Fibroblast of skin of back (primary cell): ENCODE measurements around the gene PTPN2.
A peak's percentile ranks its signal among the peaks of the same experiment; 100 is the strongest.
"Not testable (repeated sequence)": the region's sequence is repeated elsewhere in the genome, so short reads cannot be mapped to it uniquely, and the experiment has no call there.

Experiments used
- DNase-seq: peaks from one replicate; pipeline ENCODE4 v3.0.0-alpha.2; 2013

Gene PTPN2

DNA sequence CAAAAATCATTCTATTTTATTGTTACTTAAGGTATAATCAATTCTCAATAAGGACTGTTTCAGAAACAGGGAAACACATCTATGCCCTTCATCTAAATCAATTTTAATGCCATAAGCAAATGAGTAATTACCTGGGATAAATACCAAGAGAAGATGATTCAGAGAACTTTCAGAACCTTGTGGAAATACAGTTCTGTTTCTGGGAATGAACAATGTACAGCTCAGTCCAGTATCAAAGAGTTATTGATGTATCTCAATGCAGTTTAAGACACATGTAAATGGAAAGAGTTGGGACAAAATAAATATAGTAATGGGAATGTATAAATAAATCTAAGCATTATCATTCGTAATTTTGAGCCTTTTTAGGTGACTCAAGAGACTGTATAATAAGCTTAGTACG is 60.1 kb downstream of the PTPN2 start:
- no peak for DNase-seq

DNA sequence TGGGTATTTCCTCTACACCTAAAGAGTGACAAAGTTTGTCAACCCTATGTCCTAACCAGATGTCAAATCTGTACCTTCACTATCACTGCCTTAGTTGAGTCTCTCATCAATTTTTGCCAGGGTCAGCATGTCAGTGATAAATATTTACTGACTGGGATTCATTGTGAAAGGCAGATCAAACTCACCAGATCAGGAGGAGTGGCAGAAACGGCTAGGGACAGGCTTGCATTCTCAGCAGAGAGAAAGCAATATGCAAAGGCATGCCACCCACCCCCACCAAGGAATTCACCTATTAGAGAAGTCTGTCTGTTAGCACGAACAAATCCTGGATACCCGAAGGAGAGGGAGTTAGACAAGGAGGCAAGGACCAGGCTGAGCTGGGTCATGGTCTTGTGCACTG is 62.6 kb downstream of the PTPN2 start:
- no peak for DNase-seq

DNA sequence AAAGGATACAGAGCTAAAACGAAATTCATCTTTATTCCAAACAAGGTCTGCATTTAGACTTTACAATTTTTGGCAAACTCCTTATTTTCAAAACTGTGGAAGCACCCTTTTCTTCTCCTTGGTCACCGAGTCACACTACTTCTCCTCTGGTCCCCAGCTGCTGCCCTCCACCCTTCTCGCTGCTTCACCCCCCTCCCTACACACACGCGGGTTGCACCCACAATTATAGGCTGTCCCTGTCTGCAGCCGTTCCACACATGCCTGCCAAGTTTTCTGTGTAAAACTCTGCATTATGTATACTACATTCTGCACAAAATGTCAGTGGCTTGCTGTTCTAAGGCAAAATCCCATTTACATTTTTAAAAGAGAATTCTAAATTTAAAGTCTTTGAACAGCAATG is 63.5 kb downstream of the PTPN2 start:
- DNase-seq = no peak

DNA sequence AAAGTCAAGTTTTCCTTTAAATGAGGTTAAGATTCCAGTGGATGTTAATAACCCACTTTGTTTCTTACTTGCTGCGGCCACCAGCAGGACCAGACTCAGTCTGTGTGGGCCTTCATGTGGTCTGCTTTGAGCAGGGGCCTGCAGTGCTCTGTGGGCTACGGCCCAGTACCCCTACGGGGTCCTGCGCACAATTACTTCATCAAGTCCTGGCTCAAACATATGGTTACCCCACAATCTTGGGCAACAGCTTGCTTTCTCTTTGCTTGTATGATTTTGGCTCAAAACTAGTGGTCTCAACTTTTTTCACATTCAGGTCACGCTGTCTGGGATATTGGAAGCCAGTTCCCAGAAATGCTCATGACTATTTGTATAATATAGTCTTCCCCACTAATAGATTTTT is 64.2 kb downstream of the PTPN2 start:
- DNase-seq = no peak

DNA sequence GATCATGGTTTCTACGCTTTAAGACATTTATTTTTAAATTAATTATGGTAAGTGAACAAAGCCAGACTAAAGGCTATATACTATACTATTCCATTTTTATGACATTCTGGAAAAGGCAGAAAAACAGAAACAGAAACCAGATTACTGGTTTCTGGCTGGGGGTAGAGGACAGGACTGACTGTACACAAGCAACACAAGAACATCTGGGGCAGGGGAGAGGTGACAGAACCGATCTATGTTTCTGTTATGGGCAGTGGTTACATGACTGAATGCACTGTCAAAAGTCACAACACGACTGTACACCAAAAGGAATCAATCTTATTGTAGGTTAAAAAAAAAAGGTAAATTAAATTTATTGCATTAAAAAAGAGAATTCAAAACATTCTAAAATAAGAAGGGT is 64.7 kb downstream of the PTPN2 start:
- no peak for DNase-seq

DNA sequence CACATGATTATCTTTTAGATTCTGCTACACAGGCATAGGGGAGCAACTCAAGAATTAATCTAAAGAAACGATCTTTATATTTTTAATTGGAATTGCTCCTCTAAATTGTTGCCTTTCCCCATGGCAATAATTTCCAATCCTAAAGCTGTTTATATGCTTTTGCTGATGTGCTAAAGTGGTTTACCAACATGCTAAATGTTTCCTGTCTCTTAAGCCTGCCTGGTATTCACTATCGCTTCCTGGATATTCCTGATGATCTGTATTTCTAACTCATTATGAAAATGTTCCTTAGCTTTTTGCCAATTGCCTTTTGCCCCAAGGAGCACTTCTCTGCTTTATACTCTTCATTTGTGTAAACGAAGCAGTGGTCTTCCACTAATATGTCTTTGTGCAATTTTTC is 65.8 kb downstream of the PTPN2 start:
- no peak for DNase-seq

DNA sequence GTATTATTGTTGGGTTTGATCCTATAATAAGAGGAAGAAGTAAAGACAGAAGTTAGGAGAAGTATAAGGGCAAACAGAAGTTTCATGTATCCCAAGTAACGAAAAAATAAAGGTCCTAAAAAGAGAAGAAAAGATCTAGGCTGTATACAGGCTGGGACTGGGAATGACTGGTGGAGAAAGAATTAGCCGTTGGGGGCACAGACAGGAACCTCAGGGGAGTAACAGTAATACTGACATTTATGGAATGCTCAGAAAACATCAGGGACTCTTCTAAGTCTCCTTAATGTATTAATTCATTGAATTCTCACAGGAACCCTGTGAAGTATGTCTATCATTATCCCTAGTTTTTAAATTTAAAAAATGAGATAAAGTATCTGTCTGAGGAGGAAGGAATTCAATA is 67.6 kb downstream of the PTPN2 start:
- DNase-seq = peak; percentile 61

- DNase-seq = no peak
These were observed 72.7 kb downstream of the PTPN2 start for GRCh38 chr18:12811191-12811950.

DNA sequence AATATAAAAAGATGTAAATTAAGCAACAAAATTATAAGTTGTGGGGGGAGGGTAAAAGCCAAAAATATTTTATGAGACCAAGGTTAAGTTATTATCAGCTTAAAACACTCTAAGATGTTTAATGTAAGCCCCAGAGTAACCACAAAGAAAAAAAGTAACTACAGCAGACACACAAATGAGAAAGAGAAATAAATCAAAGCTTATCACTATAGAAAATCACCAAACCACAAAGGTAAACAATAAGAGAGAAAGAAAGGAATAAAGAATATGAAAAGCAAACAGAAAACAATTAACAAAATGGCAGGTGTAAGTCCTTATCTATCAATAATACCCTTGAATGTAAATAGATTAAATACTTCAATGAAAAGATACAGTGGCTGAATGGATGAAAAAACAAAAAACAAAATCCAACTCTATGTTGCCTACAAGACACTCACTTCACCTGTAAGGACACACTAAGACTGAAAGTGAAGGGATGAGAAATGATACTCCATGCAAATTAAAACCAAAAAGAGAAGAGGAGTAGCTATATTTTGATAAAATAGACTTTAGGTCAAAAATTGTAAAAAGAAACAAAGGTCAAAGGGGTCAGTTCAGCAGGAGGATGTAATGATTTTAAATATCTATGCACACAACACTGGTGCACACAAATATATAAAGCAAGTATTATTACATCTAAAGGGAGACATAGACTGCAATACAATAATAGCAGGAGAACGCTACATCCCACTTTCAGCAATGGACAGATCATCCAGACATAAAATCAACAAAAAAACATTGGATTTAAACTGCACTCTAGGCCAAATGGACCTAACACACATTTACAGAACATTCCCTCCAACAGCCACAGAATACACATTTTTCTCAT is 80.7 kb downstream of the PTPN2 start:
- DNase-seq = no peak

DNA sequence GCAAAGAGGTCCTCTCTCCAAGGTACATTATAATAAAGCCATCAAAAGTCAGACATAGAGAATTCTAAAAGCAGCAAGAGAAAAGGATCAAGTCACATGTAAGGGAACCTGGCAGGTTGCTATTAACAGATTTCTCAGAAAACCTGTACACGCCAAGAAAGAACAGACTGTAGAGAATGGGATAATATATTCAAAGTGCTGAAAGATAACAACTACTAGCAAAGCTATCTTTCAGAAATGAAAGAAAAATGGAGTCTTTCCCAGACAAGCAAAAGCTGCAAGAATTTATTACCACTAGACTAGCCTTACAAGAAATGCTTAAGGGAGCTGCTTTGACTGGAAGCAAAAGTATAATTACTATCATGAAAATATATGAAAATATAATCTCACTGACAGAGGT is 81.5 kb downstream of the PTPN2 start:
- no peak for DNase-seq

DNA sequence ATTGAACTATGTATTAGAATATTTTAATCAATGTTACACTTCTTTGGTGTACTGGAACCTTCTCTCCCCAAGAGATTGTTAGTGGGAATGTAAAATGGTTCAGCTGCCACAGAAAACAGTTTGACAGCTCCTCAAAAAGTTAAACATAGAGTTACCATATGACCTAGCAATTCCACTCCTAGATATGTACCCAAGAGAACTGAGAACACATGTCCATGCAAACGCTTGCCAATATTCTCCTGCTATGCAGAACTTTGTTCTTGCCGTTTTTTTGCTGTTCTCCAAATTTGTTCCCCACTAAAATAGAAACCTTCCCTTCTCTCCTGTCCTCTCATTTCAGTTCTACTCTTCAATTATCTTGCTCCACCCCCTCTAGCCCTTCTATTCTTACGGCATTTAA is 87.6 kb downstream of the PTPN2 start:
- DNase-seq = no peak

DNA sequence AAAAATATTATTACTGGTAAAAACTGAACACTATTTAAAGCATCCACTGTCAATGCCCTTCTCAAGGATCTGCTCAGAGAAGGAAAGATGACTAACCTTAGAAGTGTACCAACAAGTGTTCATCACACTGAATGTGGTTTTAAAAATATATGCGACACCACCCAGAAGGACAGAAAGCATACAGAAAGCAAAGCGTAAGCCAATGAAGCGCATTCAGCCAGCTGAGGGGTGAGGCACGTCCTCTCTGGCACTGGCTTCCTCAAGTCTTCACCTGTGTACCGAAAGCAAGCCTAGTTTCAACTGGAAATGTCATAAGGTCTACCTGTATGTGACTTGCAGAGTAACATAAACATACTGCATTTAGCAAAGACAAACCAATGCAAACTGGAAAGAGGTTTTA is 92.4 kb downstream of the PTPN2 start:
- DNase-seq = no peak

- DNase-seq = no peak
These were observed 97.4 kb downstream of the PTPN2 start for GRCh38 chr18:12786669-12787068.

DNA sequence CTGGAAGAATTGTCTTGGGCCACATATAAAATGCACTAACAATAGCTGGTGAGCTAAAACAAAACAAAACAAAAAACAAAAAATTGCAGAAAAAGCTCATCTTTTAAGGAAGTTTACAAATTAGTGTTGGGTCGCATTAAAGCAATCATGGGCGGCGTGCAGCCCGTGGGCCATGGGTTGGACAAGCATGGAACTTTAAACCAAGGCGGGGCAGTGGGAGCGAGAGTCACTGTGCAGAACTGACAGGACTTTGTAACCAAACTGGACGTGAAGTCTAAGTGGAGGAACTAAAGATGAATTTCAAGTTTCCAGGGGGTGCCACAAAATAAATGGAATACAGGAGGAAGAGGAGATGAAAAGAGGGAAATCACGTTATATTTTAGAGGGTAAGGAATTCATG is 100.5 kb downstream of the PTPN2 start:
- no peak for DNase-seq

DNA sequence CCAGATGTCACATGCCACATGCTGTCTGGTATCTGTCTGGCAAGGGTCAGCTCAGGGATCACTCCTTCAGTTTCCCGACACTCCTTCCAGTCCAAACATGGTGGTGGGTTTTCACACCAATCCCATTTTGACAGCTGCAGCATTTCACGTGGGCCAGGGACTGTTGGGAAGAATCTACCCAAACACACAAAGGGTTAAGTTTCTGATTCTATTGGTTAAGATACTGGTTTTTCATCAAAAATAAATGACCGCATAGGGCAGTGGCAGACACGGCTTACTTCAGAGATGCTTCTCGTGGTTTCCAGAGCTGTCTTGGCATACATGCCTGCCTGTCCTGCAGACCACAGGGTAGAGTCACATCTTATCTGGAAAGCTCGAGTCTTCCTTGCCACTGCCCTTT is 101.5 kb downstream of the PTPN2 start:
- no peak for DNase-seq

DNA sequence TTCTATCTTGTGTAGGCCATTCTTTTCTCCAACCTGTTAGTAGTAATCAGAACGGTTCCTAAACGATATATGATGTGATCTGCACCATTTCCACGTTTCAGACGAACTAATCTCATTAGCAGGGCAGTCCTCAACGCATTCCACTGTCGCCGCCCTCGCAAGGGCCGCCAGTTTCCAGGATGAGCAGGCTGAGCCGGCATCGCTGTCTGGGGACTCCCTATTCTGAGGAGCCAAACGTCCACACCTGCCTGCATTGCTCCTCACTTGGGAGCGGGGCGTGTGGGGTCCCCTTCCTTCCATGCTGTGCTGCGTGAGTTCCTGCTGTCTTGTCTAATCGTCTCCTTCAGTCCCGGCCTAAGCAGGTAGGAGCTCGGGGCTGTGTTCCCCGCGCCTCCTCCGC is 104.6 kb downstream of the PTPN2 start:
- no peak for DNase-seq

GRCh38 chr18:12779043-12779442 is 105.0 kb downstream of the PTPN2 start:
- DNase-seq = no peak

DNA sequence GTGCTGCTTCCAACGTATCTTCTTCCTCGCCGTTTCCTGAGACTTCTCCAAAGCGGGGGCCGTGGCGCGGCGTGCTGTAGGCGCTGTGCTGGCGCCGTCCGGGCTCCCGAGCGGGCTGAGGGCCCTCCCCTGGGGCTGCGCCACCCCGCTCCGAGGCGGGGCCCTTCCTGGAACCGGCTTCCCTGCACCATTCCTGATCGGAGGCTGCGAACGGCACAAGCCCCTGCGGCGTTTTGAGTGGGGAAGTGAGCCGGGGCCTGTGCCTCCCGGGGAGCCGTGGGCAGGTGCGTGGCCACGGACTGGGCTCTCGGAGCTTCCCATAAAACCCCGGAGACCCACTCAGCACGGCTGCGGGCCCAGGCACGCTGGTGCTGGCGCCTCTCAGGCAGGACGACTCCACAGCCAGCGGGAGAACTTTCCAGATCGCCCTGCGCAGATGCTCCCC is 106.5 kb downstream of the PTPN2 start:
- no peak for DNase-seq

DNA sequence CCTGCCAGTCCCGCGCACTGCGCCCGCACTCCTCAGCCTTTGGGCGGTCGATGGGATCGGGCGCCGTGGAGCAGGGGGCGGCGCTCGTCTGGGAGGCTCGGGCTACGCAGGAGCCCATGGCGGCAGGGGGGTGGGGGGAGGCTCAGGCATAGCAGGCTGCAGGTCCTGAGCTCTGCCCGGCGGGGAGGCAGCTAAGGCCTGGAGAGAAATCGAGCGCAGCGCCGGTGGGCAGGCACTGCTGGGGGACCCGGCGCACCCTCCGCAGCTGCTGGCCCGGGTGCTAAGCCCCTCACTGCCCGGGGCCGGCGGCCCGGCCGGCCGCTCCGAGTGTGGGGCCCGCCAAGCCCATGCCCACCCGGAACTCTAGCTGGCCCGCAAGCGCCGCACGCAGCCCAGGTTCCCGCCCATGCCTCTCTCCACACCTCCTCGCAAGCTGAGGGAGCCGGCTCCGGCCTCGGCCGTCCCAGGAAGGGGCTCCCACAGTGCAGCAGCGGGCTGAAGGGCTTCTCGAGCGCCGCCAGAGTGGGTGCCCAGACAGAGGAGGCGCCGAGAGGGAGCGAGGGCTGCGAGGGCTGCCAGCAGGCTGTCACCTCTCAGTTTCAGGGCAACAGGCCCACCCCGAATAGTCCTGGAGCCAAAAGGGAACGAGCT is 107.1 kb downstream of the PTPN2 start:
- no peak for DNase-seq

GRCh38 chr18:12776415-12776814 is 107.6 kb downstream of the PTPN2 start:
- DNase-seq = not testable (repeated sequence)

DNA sequence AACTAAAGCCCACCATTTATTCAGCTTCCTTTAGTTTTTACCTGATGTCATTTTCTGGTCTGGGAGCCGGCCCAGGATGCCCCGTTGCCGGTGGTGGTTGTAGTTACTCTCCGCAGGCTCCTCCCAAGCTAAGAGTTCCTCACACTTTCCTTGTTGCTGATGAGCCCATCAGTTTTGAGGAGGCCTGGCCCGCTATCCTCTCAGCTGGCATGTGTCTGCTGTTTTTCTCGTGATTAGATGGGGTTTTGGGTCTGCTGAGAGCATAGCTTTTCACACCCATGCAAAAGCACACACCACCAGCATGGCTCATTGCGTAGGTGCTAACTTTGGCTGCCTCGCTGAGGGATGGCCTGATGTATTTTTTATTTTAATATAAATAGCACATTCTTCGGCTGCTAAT is 109.1 kb downstream of the PTPN2 start:
- DNase-seq = no peak

DNA sequence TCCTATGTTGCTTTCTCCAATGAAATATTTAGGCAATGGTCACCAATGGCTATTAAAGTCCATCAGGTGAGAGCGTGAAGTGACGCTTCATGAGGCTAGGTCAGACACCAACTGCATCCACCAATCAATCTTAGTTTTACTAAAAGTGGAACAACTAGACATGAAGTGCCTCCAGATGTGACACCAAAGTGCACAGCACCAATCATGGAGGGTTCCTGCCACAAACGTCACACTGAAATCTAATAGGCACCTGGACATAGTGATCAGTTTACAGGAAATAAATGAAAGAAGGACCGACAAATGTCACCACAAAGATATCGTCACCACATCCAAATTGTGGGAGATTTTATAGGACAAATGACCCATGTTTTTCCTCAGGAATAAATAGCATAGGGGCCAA is 110.7 kb downstream of the PTPN2 start:
- DNase-seq = no peak

DNA sequence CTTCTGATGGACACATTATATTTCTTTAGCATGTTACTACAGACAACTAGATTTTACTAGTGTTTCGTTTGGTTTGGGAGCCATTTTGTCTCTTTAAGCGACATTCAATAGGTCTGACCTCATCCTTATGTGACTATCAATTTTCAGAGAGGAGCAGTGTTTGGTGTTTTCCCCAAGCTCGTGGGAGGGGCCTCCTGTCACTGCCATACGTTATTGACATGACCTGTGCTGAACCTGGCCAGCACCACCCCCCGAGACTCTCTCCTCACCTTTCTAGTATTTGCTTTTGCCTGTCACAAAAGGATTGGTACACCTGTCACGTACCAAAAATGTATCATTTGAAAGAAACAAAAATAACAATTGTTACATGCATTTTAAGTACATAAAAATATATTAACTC is 111.9 kb downstream of the PTPN2 start:
- no peak for DNase-seq
